ENCODE measurements around the gene COX6A1. TPM values are rescaled to one million over a fixed set of nuclear protein-coding genes. Genes with fewer than 3 reads are reported as not detected.
"Not testable (repeated sequence)": the region's sequence is repeated elsewhere in the genome, so short reads cannot be mapped to it uniquely, and the experiment has no call there.

The COX6A1 gene
- total RNA-seq, 1 donor from 2014 or later = 230 TPM

- Mint-ChIP-seq H3K36me3 (peaks cover 2% of the 10 kb centered on the region), H3K4me3 (peak overlapping the region; percentile 95), H3K9me3 (no peaks in the 10 kb centered on the region), H3K27ac (no peak overlapping the region), H3K27me3 (ENCODE audit: low read depth) (no peaks in the 10 kb centered on the region), H3K4me1 (peaks cover 23% of the 10 kb centered on the region)
- TF ChIP-seq CTCF (IDR thresholded peaks at IDR 0.05; ENCODE audit: unreplicated experiment) = no peak
- no peak for DNase-seq (ENCODE audit: low spot score in 2 of 2, unreplicated experiment in 2 of 2)
Measured at GRCh38 chr12:120444676-120445075, 6.8 kb downstream of the COX6A1 start.

- peaks cover 22% of the 10 kb centered on the region for H3K4me1 Mint-ChIP-seq
- no peak for TF ChIP-seq CTCF (IDR thresholded peaks at IDR 0.05; ENCODE audit: unreplicated experiment)
- peak within 1 kb of the TSS; percentile 98 for H3K27ac Mint-ChIP-seq
- H3K4me3 Mint-ChIP-seq = peak within 1 kb of the TSS; percentile 95
- H3K36me3 Mint-ChIP-seq = peaks cover 3% of the 10 kb centered on the region
- H3K9me3 Mint-ChIP-seq = no peaks in the 10 kb centered on the region
- peak; percentile 74 to 94 for DNase-seq (ENCODE audit: low spot score in 2 of 2, unreplicated experiment in 2 of 2)
- H3K27me3 Mint-ChIP-seq (ENCODE audit: low read depth) = no peaks in the 10 kb centered on the region
Measured at GRCh38 chr12:120445911-120446843, 8.3 kb downstream of the COX6A1 start, which contains the start of the genes GATC and TRIAP1. Gene GATC, plus strand, starts transcription at chr12:120446444. Its CDS starts 37 bp downstream, at chr12:120446481. Gene TRIAP1, minus strand, starts transcription at chr12:120446384. Its CDS starts 12 bp downstream, at chr12:120446372.

GRCh38 chr12:120446844-120447178, 8.9 kb downstream of the COX6A1 start:
- not testable (repeated sequence) for H3K36me3 Mint-ChIP-seq; DNase-seq (ENCODE audit: low spot score in 2 of 2, unreplicated experiment in 2 of 2); H3K9me3 Mint-ChIP-seq; H3K27me3 Mint-ChIP-seq (ENCODE audit: low read depth)
- peak overlapping the region; percentile 95 for H3K4me3 Mint-ChIP-seq
- H3K4me1 Mint-ChIP-seq = peaks cover 22% of the 10 kb centered on the region
- peak overlapping the region; percentile 98 for H3K27ac Mint-ChIP-seq

GRCh38 chr12:120447992-120448391, 10.1 kb downstream of the COX6A1 start:
- no peak for DNase-seq (ENCODE audit: low spot score in 2 of 2, unreplicated experiment in 2 of 2)
- Mint-ChIP-seq H3K9me3 (no peaks in the 10 kb centered on the region), H3K36me3 (peaks cover 2% of the 10 kb centered on the region), H3K4me1 (peaks cover 22% of the 10 kb centered on the region), H3K27me3 (ENCODE audit: low read depth) (no peaks in the 10 kb centered on the region), H3K27ac (no peak overlapping the region), H3K4me3 (peak overlapping the region; percentile 95)
- no peak for TF ChIP-seq CTCF (IDR thresholded peaks at IDR 0.05; ENCODE audit: unreplicated experiment)

GRCh38 chr12:120452524-120452923, 14.6 kb downstream of the COX6A1 start:
- H3K36me3 Mint-ChIP-seq = peaks cover 13% of the 10 kb centered on the region
- not testable (repeated sequence) for DNase-seq (ENCODE audit: low spot score in 2 of 2, unreplicated experiment in 2 of 2); H3K4me1 Mint-ChIP-seq; H3K27me3 Mint-ChIP-seq (ENCODE audit: low read depth); H3K9me3 Mint-ChIP-seq; H3K27ac Mint-ChIP-seq; H3K4me3 Mint-ChIP-seq

- H3K27ac Mint-ChIP-seq = no peak overlapping the region
- no peaks in the 10 kb centered on the region for H3K9me3 Mint-ChIP-seq
- no peak overlapping the region for H3K4me3 Mint-ChIP-seq
Measured at GRCh38 chr12:120453060-120453750, 15.3 kb downstream of the COX6A1 start.

More at GRCh38 chr12:120453060-120453750, 15.3 kb downstream of the COX6A1 start:
- peaks cover 13% of the 10 kb centered on the region for H3K36me3 Mint-ChIP-seq
- H3K27me3 Mint-ChIP-seq (ENCODE audit: low read depth) = no peaks in the 10 kb centered on the region
- no peak for TF ChIP-seq CTCF (IDR thresholded peaks at IDR 0.05; ENCODE audit: unreplicated experiment)
- no peaks in the 10 kb centered on the region for H3K4me1 Mint-ChIP-seq
- DNase-seq (ENCODE audit: low spot score in 2 of 2, unreplicated experiment in 2 of 2) = no peak

Data from mesothelial cell of epicardium (in vitro differentiated cells).